Measurements from ENCODE around the gene NTF4. TPM values are rescaled to one million over a fixed set of nuclear protein-coding genes. Genes with fewer than 3 reads are reported as not detected.

The NTF4 gene
- total and polyA plus RNA-seq, 12 donors = 0.55 TPM; not detected in 11

GRCh38 chr19:49064029-49064629, 489 bp downstream of the NTF4 start:
- Histone ChIP-seq H3K36me3 (replicated peaks in 1 of 2) (no peaks in the 10 kb centered on the region), H3K4me3 (no peak overlapping the region), H3K27ac (no peak overlapping the region), H3K4me1 (replicated peaks in 1 of 2) (peaks cover 0 to 6% of the 10 kb centered on the region in 2 donors), H3K9me3 (replicated peaks in 1 of 3) (no peaks in the 10 kb centered on the region), H3K27me3 (peaks cover 6% of the 10 kb centered on the region)
- no peak for TF ChIP-seq POLR2A (IDR thresholded peaks at IDR 0.05)
- TF ChIP-seq, protein P1, sequence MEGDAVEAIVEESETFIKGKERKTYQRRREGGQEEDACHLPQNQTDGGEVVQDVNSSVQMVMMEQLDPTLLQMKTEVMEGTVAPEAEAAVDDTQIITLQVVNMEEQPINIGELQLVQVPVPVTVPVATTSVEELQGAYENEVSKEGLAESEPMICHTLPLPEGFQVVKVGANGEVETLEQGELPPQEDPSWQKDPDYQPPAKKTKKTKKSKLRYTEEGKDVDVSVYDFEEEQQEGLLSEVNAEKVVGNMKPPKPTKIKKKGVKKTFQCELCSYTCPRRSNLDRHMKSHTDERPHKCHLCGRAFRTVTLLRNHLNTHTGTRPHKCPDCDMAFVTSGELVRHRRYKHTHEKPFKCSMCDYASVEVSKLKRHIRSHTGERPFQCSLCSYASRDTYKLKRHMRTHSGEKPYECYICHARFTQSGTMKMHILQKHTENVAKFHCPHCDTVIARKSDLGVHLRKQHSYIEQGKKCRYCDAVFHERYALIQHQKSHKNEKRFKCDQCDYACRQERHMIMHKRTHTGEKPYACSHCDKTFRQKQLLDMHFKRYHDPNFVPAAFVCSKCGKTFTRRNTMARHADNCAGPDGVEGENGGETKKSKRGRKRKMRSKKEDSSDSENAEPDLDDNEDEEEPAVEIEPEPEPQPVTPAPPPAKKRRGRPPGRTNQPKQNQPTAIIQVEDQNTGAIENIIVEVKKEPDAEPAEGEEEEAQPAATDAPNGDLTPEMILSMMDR (IDR thresholded peaks at IDR 0.05) = no peak
- WGBS, 4 donors = 59 to 71% (median 67%) methylated on average over 3 to 10 of the region's 10 CpGs
- no peak for DNase-seq
- intact Hi-C loops (cut with DNase I) = no loop called here

DNA sequence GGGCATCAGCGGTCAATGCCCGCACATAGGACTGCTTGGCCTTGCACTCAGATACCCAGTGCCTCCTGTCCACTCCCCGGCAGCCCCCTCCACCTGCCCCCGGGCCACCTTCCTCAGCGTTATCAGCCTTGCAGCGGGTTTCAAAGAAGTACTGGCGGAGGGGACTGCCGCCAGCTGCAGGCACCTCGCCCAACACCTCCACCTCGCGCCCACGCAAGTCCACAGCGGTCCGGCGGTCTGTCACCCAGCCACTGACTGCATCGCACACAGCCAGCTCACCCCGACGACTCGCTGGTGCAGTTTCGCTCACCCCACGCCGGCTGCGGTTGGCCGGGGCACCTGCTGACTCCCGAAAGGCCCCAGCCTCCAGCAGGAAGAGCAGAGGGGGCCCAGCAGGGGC, 3.2 kb downstream of the NTF4 start:
- 73 to 80% (median 76%) methylated on average over 1 to 25 of the region's 25 CpGs; no CpG with 5 or more reads in 1 of the 4 donors for WGBS, 4 donors
- H3K27me3 ChIP-seq = peaks cover 10% of the 10 kb centered on the region
- DNase-seq = no peak

GRCh38 chr19:49061000-49061399, 3.6 kb downstream of the NTF4 start:
- 80 to 100% (median 98%) methylated on average over 2 of the region's 2 CpGs for WGBS, 4 donors
- peaks cover 10% of the 10 kb centered on the region for H3K27me3 ChIP-seq

More for the DNA sequence above, 3.2 kb downstream of the NTF4 start:
- Histone ChIP-seq H3K9me3 (replicated peaks in 1 of 3) (no peaks in the 10 kb centered on the region), H3K27ac (no peak overlapping the region), H3K4me3 (no peak overlapping the region), H3K36me3 (replicated peaks in 1 of 2) (no peaks in the 10 kb centered on the region), H3K4me1 (replicated peaks in 1 of 2) (peaks cover 0 to 22% of the 10 kb centered on the region in 2 donors)
- TF ChIP-seq, protein P1 (IDR thresholded peaks at IDR 0.05) = no peak
- TF ChIP-seq POLR2A (IDR thresholded peaks at IDR 0.05) = no peak
- intact Hi-C loops (cut with DNase I) = no loop called here

GRCh38 chr19:49059053-49059452, 5.6 kb downstream of the NTF4 start:
- no peak for DNase-seq
- Histone ChIP-seq H3K4me3 (no peak overlapping the region), H3K4me1 (replicated peaks in 1 of 2) (peaks cover 0 to 22% of the 10 kb centered on the region in 2 donors), H3K27me3 (peaks cover 5% of the 10 kb centered on the region), H3K27ac (no peak overlapping the region), H3K9me3 (replicated peaks in 1 of 3) (no peaks in the 10 kb centered on the region), H3K36me3 (replicated peaks in 1 of 2) (no peaks in the 10 kb centered on the region)
- TF ChIP-seq, protein P1 (IDR thresholded peaks at IDR 0.05) = no peak
- no peak for TF ChIP-seq POLR2A (IDR thresholded peaks at IDR 0.05)
- WGBS, 4 donors = 56 to 65% (median 61%) methylated on average over 9 of the region's 9 CpGs
- intact Hi-C loops (cut with DNase I) = no loop called here

More at GRCh38 chr19:49061000-49061399, 3.6 kb downstream of the NTF4 start:
- no peak for DNase-seq
- no peak overlapping the region for H3K27ac ChIP-seq
- no peaks in the 10 kb centered on the region for H3K9me3 ChIP-seq (replicated peaks in 1 of 3)
- no peaks in the 10 kb centered on the region for H3K36me3 ChIP-seq (replicated peaks in 1 of 2)
- intact Hi-C loops (cut with DNase I) = no loop called here
- peaks cover 0 to 26% of the 10 kb centered on the region in 2 donors for H3K4me1 ChIP-seq (replicated peaks in 1 of 2)
- TF ChIP-seq, protein P1 (IDR thresholded peaks at IDR 0.05) = no peak
- TF ChIP-seq POLR2A (IDR thresholded peaks at IDR 0.05) = no peak
- H3K4me3 ChIP-seq = no peak overlapping the region

Data from adrenal gland (tissue), 12 donors.